NCI-H2171 treated with DMSO at 0.1 percent for 48 hours (cell line): Measurements from ENCODE around the gene CKAP2.
"Not testable (repeated sequence)": the region's sequence is repeated elsewhere in the genome, so short reads cannot be mapped to it uniquely, and the experiment has no call there.

Source experiments
- DNase-seq: peaks from one replicate; lab custom pipeline; 2025; lab: John Stamatoyannopoulos, UW

CKAP2 gene

DNA sequence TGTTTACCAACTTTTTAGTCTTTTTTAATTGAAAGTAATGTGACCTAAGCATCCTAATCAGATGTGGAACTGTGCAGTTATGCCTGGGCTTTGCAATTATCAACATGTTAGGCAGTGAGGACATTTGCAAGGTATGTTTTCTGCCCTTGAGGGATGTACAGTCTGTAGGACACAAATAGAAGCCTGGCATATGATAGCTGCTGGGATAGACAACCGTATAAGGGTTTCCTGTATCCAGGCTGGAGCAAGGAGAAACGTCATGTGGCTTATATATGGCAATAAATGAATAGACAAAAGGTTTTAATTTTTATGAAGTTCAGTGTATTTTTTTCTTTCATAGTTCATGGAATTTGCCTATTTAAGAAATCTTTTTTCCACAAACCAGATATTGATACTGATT lies 2.8 kb upstream of the CKAP2 start:
- DNase-seq = no peak

DNA sequence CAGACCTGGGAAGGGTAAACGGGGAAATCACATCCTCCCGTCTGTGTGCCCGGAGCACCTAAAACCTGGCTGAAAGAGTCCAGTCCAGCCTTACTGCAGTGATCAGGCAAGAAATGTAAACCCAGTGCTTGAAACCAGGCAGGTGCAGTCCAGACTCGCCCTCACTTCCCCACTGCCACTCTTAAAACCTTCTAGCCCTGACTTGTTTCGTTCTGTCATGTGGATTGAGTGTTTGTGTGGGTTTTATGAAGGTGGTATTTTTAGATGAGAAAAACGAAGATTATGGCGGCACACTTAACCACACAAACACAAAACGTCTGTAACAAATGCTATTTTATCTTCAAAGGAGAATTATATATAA lies 839 bp upstream of the CKAP2 start:
- DNase-seq = peak; percentile 57

DNA sequence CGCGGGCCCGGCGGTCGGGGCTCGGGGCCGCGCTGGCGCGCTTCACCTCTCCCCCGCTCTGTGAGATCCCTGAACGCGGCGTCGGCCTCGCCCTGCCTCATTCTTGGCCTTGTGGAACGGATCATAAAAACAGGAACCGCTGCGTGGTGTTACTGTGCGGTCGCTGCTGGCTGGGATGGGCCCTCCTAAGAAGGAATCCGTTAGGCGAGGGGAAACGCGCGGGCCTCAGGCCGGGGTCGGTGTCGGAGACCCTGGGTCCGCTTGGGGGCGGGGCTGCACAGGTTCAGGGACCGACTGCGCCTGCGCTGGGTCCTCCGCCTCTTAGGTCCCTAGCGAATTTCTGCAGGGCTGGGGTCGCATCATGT lies 381 bp downstream of the CKAP2 start:
- DNase-seq = peak; percentile 74

GRCh38 chr13:52459668-52460067 lies 4.4 kb downstream of the CKAP2 start:
- DNase-seq = no peak

GRCh38 chr13:52461265-52461664 lies 6.0 kb downstream of the CKAP2 start:
- DNase-seq = no peak

DNA sequence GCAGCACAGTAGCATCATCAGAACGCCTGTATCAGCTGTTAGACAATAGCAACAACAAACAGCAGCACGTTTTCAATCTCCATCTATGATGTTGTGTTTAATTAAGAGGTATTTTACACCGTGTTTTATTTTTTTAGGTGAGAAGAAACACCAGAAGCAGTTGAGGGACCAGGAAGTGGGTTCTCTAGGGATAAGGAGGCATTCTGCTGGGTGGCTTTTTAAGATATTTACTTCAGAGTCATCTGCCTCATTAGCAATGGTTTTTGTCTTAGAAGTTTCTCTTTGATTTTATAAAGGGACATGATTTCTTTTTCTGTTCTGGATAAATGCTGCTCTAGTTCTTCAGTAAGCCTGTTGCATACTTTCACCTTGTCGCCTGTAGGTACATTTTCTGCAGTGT lies 8.2 kb downstream of the CKAP2 start:
- no peak for DNase-seq

DNA sequence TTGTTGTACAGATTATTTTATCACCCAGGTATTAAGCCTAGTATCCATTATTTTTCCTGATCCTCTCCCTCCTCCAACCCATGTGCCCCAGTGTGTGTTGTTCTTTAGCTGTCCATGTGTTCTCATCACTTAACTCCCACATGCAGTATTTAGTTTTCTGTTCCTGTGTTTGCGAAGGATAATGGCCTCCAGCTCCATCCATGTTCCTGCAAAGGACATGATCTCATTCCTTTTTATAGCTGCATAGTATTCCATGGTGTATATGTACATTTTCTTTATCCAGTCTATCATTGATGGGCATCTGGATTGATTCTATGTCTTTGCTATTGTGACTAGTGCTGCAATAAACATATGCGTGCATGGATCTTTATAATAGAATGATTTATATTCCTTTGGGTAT lies 13.2 kb downstream of the CKAP2 start:
- not testable (repeated sequence) for DNase-seq

- not testable (repeated sequence) for DNase-seq
These were observed 25.6 kb downstream of the CKAP2 start for GRCh38 chr13:52480677-52481428.

- not testable (repeated sequence) for DNase-seq
These were observed 31.8 kb downstream of the CKAP2 start for GRCh38 chr13:52487078-52487477.

- not testable (repeated sequence) for DNase-seq
These were observed 33.5 kb downstream of the CKAP2 start for GRCh38 chr13:52488763-52489162.

DNA sequence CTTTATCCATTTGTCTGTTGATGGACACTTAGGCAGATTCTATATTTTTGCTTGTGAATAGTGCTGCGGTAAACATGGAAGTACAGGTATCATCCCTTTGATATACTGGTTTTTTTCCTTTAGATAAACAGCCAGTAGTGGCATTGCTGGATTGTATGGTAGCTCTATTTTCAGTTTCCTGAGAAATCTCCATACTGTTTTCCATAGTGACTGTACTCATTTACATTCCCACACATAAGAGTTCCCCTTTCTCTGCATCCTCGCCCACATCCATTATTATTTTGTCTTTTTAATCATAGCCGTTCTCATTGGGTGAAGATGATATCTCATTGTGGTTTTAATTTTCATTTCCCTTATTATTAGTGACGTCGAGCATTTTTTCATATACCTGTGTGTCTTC lies 35.7 kb downstream of the CKAP2 start:
- not testable (repeated sequence) for DNase-seq

DNA sequence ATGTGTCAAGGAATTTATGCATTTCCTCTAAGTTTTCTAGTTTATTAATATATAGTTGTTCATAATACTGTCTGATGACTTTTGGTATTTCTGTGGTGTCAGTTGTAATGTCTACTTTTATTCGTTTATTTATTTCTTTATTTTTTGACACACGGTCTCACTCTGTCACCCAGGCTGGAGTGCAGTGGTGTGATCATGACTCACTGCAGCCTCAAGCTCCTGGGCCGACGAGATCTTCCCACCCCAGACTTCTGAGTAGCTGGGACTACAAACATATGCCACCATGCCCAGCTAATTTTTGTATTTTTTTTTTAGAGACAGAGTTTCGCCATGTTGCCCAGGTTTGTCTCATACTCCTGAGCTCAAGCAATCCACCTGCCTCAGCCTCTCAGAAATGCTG lies 39.0 kb downstream of the CKAP2 start:
- not testable (repeated sequence) for DNase-seq

DNA sequence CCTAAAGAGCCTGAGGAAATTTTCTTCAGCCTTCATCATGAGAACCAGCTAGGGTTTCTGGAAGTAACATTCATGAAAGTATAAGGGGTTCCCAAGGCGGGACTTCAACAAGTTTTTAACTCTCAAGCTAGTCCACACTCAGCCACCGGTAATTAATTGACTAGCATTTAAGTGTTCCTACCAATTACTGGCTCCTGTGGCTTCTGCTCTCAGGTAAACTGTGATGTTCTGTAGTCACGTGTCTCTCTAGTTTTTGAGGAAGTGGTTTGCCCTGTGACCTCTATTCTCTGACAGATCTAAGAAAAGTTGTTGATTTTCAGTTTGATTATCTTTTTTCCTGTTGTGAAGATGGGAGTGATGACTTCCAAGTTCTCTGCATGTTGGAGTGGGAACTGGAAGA lies 42.7 kb downstream of the CKAP2 start:
- not testable (repeated sequence) for DNase-seq

DNA sequence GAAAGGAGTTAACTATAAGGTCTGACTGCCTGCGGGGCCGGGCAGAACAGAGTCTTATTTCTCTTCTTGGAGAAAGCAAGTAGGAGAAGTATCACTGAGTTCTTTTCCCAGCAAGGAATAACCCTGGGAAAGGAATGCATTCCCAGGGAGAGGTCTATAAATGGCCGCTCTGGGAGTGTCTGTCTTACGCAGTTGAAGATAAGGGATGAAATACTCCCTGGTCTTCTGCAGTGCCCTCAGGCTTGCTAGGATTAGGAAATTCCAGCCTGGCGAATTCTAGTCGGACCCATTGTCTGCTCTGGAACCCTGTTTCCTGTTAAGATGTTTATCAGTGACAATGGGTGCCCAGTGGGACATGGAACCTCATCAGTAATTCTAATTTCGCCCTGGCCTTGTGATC lies 47.0 kb downstream of the CKAP2 start:
- not testable (repeated sequence) for DNase-seq

- DNase-seq = not testable (repeated sequence)
These were observed 50.6 kb downstream of the CKAP2 start for GRCh38 chr13:52505843-52506242.

- DNase-seq = not testable (repeated sequence)
These were observed 54.3 kb downstream of the CKAP2 start for GRCh38 chr13:52509532-52509931.

DNA sequence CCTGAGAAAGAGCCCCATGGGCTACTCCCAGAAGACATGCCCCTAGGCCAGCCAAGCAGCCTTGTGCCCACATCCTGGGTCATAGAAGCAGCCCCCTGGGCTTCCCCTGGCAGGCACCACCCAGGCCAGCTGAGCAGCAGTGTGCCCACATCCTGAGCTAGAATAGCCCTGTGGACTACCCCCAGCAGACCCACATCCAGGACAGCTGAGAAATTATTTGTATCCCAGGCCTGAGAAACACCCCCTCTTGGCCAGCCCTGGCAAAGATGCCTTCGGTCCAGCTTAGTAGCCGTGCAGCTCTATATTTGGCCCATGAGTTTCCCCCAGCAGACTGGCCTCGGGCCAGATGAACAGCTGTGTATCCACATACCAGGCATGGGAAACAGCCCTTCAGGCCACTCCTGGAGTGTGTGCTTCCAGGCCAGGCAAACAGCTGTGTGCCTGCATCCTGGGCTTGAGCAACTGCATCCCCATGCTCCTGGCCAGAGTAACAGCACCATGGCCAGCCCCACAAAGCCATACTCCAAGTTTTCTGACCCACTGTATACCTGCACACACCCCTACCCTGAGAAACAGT lies 55.0 kb downstream of the CKAP2 start:
- DNase-seq = not testable (repeated sequence)

- not testable (repeated sequence) for DNase-seq
These were observed 56.3 kb downstream of the CKAP2 start for GRCh38 chr13:52511598-52511997.

DNA sequence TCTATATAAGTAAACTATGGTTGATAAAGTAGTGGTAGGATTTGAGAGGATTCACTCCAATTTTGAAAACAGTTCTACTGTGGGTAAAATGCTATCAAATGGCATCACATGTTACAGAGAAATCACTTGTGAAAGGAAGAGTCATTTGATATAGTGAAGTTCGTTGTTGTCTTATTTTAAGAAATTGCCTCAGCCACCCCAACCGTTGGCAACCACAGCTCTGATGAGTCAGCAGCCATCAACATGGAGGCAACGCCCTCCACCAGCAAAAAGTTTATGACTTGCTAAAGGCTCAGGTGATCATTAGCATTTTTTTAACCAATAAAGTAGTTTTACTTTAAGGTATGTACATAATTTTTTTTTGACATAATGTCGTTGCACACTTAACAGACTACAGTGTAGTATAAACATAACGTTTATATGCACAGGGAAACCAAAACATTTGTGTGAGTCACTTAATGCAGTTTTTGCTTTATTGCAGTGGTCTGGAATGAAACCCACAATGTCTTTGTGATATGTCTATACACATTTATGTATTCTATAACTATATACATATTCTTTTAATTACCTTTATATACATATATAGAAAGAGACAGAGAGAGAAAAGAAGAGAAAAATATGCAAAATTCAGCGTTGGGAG lies 58.8 kb downstream of the CKAP2 start:
- not testable (repeated sequence) for DNase-seq

DNA sequence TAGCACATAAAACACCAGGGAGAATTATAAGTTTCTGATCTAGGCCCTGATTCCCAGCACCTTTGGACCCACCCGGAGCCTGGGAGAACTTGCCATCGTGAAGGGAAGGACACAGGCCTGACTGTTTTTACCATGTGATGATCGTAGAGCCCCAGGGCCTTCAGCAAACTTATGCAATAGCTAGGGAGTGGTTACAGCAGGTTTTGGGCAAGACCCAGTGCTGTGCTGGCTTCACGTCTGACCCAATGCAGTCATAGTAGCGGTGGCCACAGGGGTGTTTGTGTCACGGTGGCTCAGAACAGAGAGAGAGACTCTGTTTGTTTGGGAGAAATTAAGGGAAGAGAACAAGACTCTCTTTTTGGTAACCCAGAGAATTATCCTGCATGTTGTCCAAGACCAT lies 68.0 kb downstream of the CKAP2 start:
- not testable (repeated sequence) for DNase-seq
